HEK293 (cell line): ENCODE measurements around the gene PORCN.

Experiments
- TCF7L2 ChIP-seq: IDR thresholded peaks from 2 replicates; pipeline ENCODE4 v1.6.1; 2011; ENCODE audit warnings: low read depth, mild to moderate bottlenecking, inconsistent platforms, low read length, moderate library complexity, borderline replicate concordance
- YY1 ChIP-seq: fragments of 450-650 bp; formaldehyde crosslinking; IDR thresholded peaks from 2 replicates; pipeline ENCODE4 v1.5.1; 2018; ENCODE audit warnings: missing biosample characterization, missing genetic modification characterization
- YY2 ChIP-seq: fragments of 450-650 bp; formaldehyde crosslinking; IDR thresholded peaks from 2 replicates; pipeline ENCODE4 v1.5.1; 2016; ENCODE audit warnings: missing biosample characterization, missing genetic modification characterization
- ZBTB7A ChIP-seq: fragments of 450-650 bp; formaldehyde crosslinking; IDR thresholded peaks from 2 replicates; pipeline ENCODE4 v1.5.1; 2016; ENCODE audit warnings: low read depth, missing biosample characterization, missing genetic modification characterization
- ZBTB8A ChIP-seq: fragments of 450-650 bp; formaldehyde crosslinking; IDR thresholded peaks from 2 replicates; pipeline ENCODE4 v1.5.1; 2016; ENCODE audit warnings: missing biosample characterization, missing genetic modification characterization
- ZNF121 ChIP-seq: fragments of 450-650 bp; formaldehyde crosslinking; IDR thresholded peaks from 2 replicates; pipeline ENCODE4 v1.5.1; 2016; ENCODE audit warnings: missing biosample characterization, missing genetic modification characterization
- ZNF610 ChIP-seq: fragments of 450-650 bp; formaldehyde crosslinking; IDR thresholded peaks from 2 replicates; pipeline ENCODE4 v1.5.1; 2016; ENCODE audit warnings: missing biosample characterization, missing genetic modification characterization, borderline replicate concordance
- TF ChIP-seq, protein P1 (sequence below): fragments of 450-650 bp; formaldehyde crosslinking; IDR thresholded peaks from 2 replicates; pipeline ENCODE4 v1.5.1; 2016; ENCODE audit warnings: missing biosample characterization, missing genetic modification characterization
- TF ChIP-seq, protein P2 (sequence below): fragments of 450-650 bp; formaldehyde crosslinking; IDR thresholded peaks from 2 replicates; pipeline ENCODE4 v1.5.1; 2016; ENCODE audit warnings: missing biosample characterization, missing genetic modification characterization
- TF ChIP-seq, protein P3 (sequence below): fragments of 450-650 bp; formaldehyde crosslinking; IDR thresholded peaks from 2 replicates; pipeline ENCODE4 v1.5.1; 2016; ENCODE audit warnings: missing biosample characterization, missing genetic modification characterization

DNA sequence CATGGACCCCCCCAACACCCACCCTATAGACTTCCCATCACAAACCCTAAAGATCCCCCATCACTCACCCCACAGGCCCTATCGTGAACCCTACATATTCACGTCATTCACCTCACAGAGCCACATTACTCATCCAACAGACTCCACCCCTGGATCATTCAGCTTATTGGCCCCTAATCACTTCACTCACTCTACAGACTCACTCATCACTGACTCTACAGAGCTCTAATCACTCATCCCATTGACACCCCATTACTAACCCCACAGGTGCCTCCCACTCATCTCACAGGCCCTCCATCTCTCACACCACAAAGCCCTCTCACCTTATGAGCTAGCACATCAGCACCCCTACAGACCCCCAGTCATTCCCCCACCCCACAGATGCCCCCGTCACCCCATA lies 24.4 kb downstream of the PORCN start:
- TF ChIP-seq, protein P1, sequence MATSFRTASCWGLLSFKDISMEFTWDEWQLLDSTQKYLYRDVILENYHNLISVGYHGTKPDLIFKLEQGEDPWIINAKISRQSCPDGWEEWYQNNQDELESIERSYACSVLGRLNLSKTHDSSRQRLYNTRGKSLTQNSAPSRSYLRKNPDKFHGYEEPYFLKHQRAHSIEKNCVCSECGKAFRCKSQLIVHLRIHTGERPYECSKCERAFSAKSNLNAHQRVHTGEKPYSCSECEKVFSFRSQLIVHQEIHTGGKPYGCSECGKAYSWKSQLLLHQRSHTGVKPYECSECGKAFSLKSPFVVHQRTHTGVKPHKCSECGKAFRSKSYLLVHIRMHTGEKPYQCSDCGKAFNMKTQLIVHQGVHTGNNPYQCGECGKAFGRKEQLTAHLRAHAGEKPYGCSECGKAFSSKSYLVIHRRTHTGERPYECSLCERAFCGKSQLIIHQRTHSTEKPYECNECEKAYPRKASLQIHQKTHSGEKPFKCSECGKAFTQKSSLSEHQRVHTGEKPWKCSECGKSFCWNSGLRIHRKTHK (tag by site-specific recombination) = no peak
- TF ChIP-seq YY1 (tag by site-specific recombination) = no peak
- TF ChIP-seq, protein P2, sequence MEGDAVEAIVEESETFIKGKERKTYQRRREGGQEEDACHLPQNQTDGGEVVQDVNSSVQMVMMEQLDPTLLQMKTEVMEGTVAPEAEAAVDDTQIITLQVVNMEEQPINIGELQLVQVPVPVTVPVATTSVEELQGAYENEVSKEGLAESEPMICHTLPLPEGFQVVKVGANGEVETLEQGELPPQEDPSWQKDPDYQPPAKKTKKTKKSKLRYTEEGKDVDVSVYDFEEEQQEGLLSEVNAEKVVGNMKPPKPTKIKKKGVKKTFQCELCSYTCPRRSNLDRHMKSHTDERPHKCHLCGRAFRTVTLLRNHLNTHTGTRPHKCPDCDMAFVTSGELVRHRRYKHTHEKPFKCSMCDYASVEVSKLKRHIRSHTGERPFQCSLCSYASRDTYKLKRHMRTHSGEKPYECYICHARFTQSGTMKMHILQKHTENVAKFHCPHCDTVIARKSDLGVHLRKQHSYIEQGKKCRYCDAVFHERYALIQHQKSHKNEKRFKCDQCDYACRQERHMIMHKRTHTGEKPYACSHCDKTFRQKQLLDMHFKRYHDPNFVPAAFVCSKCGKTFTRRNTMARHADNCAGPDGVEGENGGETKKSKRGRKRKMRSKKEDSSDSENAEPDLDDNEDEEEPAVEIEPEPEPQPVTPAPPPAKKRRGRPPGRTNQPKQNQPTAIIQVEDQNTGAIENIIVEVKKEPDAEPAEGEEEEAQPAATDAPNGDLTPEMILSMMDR = no peak
- TF ChIP-seq YY2 (tag by site-specific recombination) = no peak
- TF ChIP-seq TCF7L2 = no peak
- no peak for TF ChIP-seq ZBTB8A (tag by site-specific recombination)
- TF ChIP-seq ZNF121 (tag by site-specific recombination) = no peak
- no peak for TF ChIP-seq ZBTB7A (tag by site-specific recombination)
- TF ChIP-seq ZNF610 (tag by site-specific recombination) = no peak
- TF ChIP-seq, protein P3, sequence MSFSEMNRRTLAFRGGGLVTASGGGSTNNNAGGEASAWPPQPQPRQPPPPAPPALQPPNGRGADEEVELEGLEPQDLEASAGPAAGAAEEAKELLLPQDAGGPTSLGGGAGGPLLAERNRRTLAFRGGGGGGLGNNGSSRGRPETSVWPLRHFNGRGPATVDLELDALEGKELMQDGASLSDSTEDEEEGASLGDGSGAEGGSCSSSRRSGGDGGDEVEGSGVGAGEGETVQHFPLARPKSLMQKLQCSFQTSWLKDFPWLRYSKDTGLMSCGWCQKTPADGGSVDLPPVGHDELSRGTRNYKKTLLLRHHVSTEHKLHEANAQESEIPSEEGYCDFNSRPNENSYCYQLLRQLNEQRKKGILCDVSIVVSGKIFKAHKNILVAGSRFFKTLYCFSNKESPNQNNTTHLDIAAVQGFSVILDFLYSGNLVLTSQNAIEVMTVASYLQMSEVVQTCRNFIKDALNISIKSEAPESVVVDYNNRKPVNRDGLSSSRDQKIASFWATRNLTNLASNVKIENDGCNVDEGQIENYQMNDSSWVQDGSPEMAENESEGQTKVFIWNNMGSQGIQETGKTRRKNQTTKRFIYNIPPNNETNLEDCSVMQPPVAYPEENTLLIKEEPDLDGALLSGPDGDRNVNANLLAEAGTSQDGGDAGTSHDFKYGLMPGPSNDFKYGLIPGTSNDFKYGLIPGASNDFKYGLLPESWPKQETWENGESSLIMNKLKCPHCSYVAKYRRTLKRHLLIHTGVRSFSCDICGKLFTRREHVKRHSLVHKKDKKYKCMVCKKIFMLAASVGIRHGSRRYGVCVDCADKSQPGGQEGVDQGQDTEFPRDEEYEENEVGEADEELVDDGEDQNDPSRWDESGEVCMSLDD (tag by site-specific recombination) = no peak
